Liver (tissue), 3 donors: ENCODE data around the gene SCIN.

Experiments
- ATF3 ChIP-seq: IDR thresholded peaks from 2 replicates; pipeline ENCODE4 v1.6.1; 2016; ENCODE audit warnings: antibody characterized with exemption
- CTCF ChIP-seq: fragments of 150-350 bp; IDR thresholded peaks from 2 replicates; pipeline ENCODE4 v1.5.1; 2017; ENCODE audit warnings: improper control_type of control experiment, low read depth, low read length; ENCODE audit not compliant: missing input control
- FOXA1 ChIP-seq: IDR thresholded peaks from 2 replicates; pipeline ENCODE4 v1.6.1; 2016; ENCODE audit warnings: antibody characterized with exemption
- GABPA ChIP-seq, 2 donors: IDR thresholded peaks in 1 of 2; conservative IDR thresholded peaks in 1 of 2; 2 replicates each; pipeline ENCODE4 v1.6.1; 2016; ENCODE audit warnings: antibody characterized with exemption in 2 of 2, mild to moderate bottlenecking in 1 of 2, moderate library complexity in 1 of 2
- HNF4A ChIP-seq, 2 donors: conservative IDR thresholded peaks; 2 replicates each; pipeline ENCODE4 v1.6.1; 2016; ENCODE audit warnings: antibody characterized with exemption in 2 of 2, mild to moderate bottlenecking in 2 of 2
- MAX ChIP-seq: IDR thresholded peaks from 2 replicates; pipeline ENCODE4 v1.6.1; 2016; ENCODE audit warnings: antibody characterized with exemption
- NR2F2 ChIP-seq: IDR thresholded peaks from 2 replicates; pipeline ENCODE4 v1.6.1; 2016; ENCODE audit warnings: antibody characterized with exemption
- RAD21 ChIP-seq, 2 donors: IDR thresholded peaks; 2 replicates each; pipeline ENCODE4 v1.6.1; 2016; ENCODE audit warnings: antibody characterized with exemption in 2 of 2, mild to moderate bottlenecking in 2 of 2
- RXRA ChIP-seq, 2 donors: IDR thresholded peaks; 2 replicates each; pipeline ENCODE4 v1.6.1; 2017 to 2018; ENCODE audit warnings: antibody characterized with exemption in 2 of 2, mild to moderate bottlenecking in 1 of 2
- SP1 ChIP-seq: IDR thresholded peaks from 2 replicates; pipeline ENCODE4 v1.6.1; 2018; ENCODE audit warnings: antibody characterized with exemption, mild to moderate bottlenecking
- TAF1 ChIP-seq: conservative IDR thresholded peaks from 2 replicates; pipeline ENCODE4 v1.6.1; 2016; ENCODE audit warnings: antibody characterized with exemption, mild to moderate bottlenecking
- YY1 ChIP-seq: IDR thresholded peaks from 2 replicates; pipeline ENCODE4 v1.6.1; 2016; ENCODE audit warnings: antibody characterized with exemption, mild to moderate bottlenecking
- ZBTB33 ChIP-seq: IDR thresholded peaks from 2 replicates; pipeline ENCODE4 v1.6.1; 2016; ENCODE audit warnings: antibody characterized with exemption
- TF ChIP-seq, protein P1 (sequence below): IDR thresholded peaks from 2 replicates; pipeline ENCODE4 v1.6.1; 2016; ENCODE audit warnings: antibody characterized with exemption, mild to moderate bottlenecking
- donor health status: healthy.
- donor health status: healthy.

- peak; percentile 86 to 88 for TF ChIP-seq RXRA (IDR thresholded peaks at IDR 0.05)
- peak; percentile 99 for TF ChIP-seq CTCF
- peak; percentile 40 to 62 for TF ChIP-seq RAD21 (IDR thresholded peaks at IDR 0.05)
- TF ChIP-seq SP1, result peak; percentile 81
- TF ChIP-seq ZBTB33, result no peak
- TF ChIP-seq, protein P1, sequence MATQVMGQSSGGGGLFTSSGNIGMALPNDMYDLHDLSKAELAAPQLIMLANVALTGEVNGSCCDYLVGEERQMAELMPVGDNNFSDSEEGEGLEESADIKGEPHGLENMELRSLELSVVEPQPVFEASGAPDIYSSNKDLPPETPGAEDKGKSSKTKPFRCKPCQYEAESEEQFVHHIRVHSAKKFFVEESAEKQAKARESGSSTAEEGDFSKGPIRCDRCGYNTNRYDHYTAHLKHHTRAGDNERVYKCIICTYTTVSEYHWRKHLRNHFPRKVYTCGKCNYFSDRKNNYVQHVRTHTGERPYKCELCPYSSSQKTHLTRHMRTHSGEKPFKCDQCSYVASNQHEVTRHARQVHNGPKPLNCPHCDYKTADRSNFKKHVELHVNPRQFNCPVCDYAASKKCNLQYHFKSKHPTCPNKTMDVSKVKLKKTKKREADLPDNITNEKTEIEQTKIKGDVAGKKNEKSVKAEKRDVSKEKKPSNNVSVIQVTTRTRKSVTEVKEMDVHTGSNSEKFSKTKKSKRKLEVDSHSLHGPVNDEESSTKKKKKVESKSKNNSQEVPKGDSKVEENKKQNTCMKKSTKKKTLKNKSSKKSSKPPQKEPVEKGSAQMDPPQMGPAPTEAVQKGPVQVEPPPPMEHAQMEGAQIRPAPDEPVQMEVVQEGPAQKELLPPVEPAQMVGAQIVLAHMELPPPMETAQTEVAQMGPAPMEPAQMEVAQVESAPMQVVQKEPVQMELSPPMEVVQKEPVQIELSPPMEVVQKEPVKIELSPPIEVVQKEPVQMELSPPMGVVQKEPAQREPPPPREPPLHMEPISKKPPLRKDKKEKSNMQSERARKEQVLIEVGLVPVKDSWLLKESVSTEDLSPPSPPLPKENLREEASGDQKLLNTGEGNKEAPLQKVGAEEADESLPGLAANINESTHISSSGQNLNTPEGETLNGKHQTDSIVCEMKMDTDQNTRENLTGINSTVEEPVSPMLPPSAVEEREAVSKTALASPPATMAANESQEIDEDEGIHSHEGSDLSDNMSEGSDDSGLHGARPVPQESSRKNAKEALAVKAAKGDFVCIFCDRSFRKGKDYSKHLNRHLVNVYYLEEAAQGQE, result peak; percentile 54
- peak; percentile 26 to 79 for TF ChIP-seq GABPA (IDR thresholded peaks at IDR 0.05 in 1 of 2, conservative IDR thresholded peaks at IDR 0.05 in 1 of 2)
- peak; percentile 78 for TF ChIP-seq YY1
- TF ChIP-seq ATF3, result no peak
- TF ChIP-seq FOXA1, result peak; percentile 51
- TF ChIP-seq TAF1, result peak; percentile 52
- peak; percentile 53 for TF ChIP-seq MAX
- TF ChIP-seq NR2F2, result peak; percentile 71
- peak; percentile 63 to 70 for TF ChIP-seq HNF4A (conservative IDR thresholded peaks at IDR 0.05)
Observed at GRCh38 chr7:12686234-12686890, 115.8 kb downstream of the SCIN start.
